ENCODE data around the gene GJB6.

The GJB6 gene

DNA sequence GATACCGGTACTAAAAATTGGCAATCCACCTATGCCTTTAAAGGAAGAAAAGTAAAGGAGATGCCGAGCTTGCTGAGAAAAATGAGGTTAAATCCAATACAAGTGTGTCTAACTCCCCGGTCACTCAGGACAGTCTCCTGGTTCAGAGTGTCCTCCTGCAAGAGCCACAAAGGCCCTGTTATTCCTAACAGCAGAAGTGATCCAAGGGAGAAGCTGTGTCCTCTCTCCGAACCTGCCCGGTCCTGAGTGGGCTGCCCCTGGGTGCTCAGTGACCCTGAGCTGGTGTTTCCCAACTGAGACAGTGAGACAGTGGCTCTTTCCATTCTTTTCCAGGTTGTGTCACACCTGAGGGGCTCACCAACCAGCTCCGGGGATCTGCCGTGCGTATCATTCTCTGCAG, 4.8 kb downstream of the GJB6 start:
- DNase-seq = no peak

DNA sequence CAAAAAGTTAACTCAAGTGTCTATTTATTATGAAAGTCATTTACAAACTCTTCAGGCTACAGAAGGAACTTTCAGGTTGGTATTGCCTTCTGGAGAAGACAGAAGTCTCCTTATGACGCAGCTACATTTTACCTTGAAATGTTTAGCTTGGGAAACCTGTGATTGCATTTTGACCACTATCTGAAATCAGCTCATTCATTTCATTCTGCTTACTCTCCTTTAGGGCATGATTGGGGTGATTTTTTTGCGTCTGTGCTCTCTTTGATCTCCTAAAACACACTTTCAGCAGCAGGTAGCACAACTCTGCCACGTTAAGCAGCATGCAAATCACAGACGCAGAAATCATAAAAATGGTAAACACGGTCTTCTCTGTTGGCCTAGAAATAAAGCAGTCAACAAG, 9.6 kb downstream of the GJB6 start:
- DNase-seq = no peak

DNA sequence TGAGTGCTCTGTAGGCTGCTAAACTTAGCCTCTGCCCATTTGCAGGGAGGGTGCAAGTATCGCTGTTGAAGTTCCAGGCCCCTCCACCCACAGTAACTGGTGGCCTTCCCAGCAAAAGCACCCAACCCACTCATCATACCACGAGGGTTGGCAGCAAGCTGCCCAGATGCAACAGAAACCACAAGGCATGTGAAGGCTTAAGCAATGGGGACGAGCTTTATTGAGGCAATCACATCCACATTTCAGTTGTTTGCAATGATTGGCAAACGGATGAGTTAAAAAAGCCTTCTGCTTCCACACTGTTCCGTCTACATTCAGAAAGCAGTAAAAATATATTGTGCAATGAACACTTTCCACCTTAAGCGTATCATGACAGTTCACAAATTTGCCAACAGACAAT, 10.3 kb downstream of the GJB6 start:
- no peak for DNase-seq

DNA sequence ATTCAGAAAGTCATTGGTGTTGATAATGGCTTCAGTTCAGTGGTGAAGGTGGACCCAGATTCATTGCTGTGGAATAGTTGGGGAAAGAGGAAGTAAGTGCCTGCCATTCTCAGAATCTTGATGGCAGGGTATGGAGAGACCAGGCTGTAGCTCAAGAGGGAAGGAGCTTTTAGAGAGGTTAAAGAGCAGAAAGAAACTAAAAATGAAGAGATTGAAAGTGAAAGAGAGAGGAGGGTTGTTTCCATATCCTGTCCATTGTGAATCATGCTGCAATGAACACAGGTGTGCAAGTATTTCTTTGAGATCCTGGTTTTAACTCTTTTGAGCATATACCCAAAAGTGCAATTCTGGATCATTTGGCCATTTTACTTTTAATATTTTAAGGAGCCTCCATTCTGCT, 12.5 kb downstream of the GJB6 start:
- DNase-seq = no peak

DNA sequence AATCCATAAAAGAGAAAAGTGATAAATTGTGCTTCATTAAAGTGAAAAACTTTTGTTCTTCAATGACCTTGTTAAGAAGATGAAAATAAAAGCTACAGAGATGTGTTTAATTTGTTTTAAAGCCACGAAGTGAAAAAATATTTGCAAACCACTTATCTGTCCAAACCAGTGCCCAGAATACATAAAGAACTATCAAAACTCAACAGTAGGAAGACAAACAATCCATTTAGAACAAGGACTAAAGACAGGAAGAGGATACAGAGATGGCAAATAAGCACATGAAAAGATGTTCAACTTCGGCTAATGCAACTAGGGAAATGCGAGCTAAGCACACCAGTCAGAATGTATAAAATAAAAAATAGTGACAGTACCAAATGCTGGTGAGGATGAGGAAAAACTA, 15.0 kb downstream of the GJB6 start:
- DNase-seq = no peak

DNA sequence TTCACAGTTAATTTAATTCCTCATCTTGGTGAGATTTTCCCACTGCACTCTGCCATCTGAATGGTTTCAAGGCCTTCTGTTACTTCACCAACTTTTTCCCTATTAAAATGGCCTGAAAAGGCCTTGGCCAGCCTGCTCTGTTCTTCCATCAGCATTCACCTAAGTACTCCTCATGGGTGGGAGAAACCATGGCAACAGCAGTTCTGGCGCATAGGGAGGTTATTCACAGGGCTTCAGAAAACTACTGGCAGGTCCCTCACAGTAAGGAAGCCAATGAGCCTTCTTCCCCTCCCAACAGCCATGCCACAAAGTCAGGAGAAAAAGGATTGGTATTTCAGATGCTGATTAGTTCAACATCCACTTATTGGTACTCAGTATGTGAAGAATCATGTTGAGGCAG, 22.2 kb downstream of the GJB6 start:
- DNase-seq = no peak

DNA sequence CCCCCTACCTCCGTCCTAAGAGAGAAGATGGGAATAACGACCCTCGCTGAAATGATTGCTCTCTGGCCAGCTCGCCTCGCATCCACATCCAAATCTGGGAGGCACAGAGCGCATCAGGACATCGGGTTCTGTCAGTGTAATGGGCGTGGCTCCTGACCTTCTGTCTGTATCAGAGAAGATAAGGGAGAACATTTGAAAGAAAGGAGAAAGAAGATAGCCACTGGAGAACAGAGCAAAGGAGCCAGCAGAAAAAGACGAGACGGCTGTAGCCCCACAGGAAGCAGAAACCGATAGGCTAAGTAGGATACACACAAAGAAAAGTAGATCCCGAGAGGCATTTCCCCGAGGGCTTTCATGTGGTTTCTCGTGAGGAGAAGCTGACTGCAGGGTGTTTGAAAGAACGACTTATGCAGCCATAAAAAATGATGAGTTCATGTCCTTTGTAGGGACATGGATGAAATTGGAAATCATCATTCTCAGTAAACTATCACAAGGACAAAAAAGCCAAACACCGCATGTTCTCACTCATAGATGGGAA, 25.4 kb downstream of the GJB6 start:
- DNase-seq = no peak

DNA sequence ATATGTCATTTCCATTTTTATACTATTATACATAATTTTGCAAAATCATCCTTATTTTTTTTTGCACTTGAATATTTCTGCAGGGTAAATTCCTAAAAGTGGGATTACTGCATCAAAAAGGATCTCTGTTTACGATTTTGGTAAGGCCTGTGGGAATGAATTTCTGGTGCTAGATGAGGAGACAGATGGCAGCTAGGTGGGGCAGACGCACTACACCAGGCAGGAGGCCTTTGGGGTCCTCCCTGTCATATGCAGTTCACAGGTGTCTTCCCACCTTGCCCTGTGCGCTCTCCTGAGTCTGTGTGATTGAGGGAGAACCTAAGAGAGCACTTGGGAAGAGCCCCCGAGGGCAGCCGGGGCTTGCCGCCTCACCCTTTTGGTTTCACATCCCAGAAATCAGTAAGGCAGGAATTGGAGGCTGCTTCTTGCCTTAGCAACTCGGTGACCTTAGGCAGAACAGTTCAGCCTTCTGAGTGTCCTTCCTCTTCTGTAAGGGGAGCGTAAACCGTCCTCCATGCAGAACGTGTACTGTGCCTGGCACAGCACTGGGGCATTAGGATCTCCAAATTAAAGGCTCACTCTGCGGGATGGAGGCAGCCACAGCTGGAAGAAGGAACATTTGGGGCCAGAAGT, 25.9 kb downstream of the GJB6 start:
- no peak for DNase-seq

DNA sequence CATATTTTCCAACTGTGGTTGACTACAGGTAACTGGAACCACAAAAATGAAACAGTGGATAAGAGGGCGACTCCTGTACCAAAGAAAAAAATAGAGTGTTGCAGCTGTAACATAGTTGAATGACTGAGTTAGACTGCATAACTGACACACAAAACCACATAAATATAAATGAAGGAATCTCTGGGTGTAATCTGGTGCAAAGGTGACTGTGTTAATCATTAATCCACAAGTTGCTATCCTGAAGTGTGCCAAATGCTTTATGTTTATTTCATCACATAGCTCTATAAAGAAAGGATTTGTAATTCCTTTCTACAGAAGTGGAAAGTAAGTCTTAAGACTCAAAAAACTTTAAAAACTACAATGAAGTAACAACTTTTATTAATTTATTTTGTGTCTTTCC, 33.3 kb downstream of the GJB6 start:
- no peak for DNase-seq

DNA sequence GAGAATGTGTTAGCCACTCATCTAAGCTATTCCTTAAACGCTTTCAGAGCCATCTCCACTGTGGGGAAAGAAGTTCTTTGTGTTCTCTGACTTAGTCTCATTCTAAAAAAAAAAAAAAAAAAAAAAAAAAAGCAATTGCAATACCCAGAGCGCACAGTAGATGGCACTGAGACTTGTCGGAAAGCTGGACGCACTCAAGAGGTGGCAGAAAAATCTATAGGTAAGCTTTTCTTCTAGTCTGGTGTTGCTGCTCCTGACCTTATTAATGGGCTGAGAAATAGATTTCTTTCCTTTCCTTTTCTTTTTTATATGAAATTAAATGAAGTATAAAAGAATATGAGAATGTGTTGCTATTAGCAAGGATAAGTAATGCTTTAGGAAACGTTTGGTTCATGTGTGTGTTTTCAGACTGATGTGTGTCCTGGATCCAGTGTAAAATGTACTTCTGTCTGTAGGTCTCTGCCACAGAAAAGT, 34.7 kb downstream of the GJB6 start:
- DNase-seq = no peak

DNA sequence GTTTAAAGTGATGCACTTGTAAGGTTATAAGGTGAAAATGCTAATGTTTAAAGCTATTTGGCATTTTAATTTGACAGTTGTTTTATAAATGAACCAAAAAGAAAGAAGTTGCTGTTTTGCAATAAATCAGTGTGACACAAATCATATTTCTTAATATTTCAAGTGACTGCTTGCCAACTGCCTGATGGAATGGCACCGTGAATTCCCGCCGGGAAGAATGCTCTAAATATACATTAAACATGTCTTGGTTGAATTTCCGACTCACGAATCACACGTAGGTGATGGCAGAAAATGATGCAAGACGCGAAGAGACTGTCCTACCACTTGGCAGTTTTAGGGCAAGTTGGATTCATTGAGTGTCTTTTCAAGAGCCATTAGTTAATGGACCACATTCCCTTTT, 36.3 kb downstream of the GJB6 start:
- DNase-seq = no peak

DNA sequence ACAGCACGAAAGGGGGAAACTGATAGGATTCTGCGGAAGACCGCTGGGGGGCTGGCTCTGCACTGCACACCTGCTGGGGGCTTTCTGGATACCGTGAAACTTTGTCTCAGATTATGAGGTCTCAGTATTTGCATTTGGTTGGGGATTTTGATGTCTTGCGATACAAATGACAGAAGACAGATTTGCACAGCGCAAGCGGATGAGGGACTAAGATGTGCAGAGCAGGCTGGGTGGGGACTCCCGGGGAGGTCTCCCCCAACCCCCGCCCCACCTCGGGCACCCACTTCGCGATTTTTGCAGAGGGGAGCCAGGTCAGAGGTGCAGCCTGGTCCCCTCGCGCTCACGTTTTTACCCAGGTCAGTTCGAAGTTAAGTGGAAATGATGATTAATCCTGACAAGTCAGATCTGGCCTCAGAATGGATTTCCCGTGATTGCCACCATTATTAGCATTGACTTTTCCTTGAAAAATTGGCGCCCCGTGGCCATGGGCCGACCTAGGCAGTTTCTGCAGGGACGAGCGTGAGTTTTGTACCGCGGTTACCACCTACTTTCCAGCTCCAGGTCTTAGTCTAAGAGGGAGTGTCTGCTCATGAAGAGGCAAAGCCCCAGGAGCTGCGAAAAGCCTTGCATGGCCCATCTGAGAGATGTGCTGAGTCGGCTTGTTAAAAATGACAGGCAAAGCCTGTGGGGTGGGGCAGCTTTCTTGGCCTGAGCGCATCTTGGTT, 38.0 kb downstream of the GJB6 start:
- no peak for DNase-seq

DNA sequence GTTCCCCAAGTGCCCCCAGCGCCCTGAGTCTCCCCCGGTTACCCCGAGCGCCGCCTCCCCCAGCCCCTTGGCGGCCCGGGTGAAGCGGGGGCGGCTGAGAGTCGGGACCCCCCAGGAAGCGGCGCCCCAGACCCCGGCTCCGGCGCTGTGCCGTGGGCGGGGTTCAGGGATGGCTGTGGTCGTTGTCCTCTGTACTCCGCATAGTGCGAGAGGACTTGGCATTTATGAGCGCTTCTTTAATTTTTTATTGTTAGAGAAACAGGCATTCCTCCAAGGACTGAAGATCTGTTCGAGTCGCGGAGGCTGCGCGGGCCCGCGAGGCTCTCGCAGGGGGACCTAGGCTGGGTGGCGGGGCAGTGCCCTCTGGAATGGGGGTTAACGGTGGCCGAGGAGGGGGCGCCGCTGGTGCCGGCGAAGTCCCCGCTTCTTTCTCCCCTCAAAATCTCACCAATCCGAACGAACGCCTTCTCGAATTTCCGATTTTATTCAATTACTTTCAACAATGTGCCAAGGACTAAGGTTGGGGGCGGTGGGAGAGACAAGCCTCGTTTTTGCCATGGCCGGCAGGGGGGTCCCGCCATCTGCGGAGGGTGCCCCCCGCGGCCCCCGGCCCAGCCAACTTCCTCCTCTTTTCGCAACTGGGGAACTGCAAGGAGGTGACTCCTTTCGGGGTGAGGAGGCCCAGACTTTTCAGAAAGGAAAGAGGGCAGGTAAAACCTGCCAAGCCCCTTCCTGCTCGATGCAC, 38.8 kb downstream of the GJB6 start:
- DNase-seq = no peak

DNA sequence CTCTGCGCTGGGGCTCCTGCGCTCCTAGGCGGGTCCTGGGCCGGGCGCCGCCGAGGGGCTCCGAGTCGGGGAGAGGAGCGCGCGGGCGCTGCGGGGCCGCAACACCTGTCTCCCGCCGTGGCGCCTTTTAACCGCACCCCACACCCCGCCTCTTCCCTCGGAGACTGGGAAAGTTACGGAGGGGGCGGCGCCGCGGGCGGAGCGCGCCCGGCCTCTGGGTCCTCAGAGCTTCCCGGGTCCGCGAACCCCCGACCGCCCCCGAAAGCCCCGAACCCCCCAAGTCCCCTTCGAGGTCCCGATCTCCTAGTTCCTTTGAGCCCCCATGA, 39.3 kb downstream of the GJB6 start, which contains the start of gene GJB2:
TSS of gene GJB2 (minus strand) at position 103 of the 326 bp plus-strand sequence. CDS start 3,357 bp downstream, outside the sequence.
- DNase-seq = no peak

DNA sequence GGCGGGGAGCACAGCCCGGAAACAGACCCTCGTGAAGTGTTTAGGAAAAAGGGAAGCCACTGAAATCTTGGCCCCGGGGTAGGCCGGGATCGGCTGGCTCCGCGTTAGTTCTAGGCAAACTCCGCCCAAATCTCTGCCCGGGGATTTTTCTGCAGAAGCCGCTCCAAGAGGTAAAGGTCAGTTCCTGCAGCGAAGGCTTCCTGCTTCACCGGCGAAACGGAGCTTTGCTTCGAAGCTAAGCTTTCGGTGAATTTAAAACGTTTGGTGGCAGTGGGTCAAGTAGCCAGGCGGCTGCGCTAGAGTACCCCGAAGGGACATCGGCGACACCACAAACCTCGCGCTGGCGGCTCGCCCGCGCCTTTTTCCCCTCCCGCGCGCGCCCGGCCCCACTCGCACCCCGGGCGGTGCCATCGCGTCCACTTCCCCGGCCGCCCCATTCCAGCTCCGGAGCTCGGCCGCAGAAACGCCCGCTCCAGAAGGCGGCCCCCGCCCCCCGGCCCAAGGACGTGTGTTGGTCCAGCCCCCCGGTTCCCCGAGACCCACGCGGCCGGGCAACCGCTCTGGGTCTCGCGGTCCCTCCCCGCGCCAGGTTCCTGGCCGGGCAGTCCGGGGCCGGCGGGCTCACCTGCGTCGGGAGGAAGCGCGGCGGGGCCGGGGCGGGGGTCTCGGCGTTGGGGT, 39.8 kb downstream of the GJB6 start:
- no peak for DNase-seq

DNA sequence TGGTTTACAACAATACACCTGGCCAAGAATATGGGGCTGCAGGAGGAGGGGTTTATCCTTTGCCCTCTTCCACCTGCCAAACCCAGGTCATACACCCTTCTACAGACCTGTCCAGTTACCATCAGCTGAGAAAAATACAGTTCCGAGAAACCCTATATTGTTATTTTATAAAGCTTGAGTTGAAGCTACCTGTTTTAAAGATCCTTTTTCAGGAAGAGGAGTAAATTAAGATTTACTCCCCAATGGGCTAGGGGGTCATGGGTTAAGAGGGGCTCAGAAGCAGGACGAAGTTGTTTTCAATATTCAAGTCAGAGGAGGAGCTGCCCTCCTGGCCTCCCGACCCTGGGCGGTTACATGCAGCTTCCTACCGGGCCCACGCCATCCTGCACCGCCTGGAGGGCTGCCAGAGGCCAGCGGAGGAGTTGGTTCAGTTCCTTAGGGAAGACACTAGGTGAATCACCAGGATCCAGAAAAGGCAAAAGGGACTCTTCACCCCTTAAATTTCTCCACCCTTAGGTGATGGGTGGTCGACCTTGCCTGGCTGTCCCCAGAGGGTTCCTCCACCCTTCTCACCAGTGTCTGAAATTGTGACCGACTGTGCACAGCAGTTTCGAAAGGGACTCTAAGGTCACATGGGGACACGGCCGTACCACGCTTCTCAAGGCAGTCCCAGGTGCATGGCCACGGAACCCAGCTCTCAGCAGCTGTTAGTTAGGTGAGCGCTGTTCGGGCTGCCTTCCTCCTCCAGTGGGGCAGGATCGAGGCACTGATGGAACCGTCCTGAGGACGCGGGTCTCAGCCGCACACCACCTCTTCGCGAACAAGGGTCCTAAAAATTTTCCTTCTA, 40.6 kb downstream of the GJB6 start:
- no peak for DNase-seq

DNA sequence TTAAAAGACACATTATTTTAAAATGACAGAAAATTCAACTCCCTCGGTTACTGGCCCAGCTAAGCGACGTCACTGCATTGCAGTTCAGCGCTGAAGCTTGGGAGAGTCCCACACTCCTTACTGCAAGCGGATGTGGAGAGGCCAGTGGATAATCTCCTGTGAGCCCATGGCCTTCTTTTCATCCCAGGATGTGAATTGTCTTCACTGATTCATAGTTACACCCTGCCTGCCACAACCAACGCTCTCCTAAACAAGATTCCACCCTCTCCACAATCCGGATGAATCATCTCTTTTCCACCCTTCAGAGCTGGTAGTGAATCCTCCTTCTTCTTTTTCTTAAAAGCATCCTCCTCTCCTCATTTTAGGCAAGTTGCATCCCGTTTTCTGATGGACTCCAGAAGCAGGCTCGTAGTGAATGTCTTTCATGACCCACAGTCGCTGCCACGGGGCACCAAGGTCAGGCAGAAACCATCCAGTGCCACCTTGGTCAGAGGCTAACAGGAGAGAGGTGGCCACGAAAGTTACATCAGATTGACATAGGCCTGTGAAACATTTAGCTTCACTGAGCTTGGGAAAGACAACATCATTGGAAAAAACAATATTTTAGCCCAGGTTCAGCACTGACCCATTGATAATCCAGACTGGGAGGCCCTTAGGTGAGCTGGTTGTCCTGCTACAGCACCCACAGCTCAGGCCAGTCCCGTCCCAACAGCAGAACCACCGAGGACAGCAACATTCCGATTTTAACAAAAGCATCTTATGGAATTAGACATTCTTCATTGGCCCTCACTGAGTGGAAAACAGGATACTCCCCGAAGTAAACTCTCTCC, 41.4 kb downstream of the GJB6 start:
- no peak for DNase-seq

DNA sequence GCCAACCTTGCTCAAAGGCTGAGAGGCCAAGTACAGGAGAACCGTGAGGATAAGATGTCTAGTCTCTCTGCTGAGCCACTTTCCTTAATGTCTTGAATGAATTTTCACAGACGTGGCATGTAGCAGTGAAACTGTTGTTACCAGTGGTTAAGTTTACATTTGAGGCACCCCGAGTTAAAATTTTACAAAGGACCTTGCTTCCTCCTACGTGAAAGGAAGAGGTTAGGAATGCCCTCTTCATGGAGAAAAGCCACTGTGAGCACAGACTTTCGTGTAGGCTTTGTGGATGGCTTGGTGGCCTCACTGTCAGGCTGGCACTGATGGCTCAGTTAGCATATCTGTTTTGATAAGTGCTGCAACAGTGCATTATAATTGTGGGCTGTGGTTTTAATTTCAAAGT, 42.0 kb downstream of the GJB6 start:
- DNase-seq = no peak

DNA sequence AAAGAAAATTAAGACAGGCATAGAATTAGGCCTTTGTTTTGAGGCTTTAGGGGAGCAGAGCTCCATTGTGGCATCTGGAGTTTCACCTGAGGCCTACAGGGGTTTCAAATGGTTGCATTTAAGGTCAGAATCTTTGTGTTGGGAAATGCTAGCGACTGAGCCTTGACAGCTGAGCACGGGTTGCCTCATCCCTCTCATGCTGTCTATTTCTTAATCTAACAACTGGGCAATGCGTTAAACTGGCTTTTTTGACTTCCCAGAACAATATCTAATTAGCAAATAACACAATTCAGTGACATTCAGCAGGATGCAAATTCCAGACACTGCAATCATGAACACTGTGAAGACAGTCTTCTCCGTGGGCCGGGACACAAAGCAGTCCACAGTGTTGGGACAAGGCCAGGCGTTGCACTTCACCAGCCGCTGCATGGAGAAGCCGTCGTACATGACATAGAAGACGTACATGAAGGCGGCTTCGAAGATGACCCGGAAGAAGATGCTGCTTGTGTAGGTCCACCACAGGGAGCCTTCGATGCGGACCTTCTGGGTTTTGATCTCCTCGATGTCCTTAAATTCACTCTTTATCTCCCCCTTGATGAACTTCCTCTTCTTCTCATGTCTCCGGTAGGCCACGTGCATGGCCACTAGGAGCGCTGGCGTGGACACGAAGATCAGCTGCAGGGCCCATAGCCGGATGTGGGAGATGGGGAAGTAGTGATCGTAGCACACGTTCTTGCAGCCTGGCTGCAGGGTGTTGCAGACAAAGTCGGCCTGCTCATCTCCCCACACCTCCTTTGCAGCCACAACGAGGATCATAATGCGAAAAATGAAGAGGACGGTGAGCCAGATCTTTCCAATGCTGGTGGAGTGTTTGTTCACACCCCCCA, 43.2 kb downstream of the GJB6 start:
- no peak for DNase-seq

DNA sequence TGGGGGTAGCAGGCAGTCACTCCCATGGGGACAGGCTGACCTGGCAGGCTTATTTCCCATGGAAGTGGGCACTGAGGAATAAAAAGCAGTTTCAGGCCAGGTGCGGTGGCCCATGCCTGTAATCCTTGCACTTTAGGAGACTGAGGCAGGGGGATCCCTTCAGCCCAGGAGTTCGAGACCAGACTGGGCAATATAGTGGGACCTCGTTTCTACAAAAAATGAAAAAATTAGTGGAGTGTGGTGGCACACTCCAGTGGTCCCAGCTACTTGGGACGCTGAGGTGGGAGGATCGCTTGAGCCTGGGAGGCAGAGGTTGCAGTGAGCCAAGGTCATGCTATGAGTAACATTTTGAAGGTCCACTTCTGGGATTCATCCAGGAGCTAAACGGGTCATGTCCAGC, 45.3 kb downstream of the GJB6 start:
- DNase-seq = no peak

Measured in GOT3 (cell line).